Putamen (tissue), 1 donor: ENCODE results near the gene CNKSR2.

ENCODE experiments used
- DNase-seq: peaks from one replicate; pipeline ENCODE4 v3.0.0-alpha.2; 2016; ENCODE audit warnings: low spot score

CNKSR2 gene

GRCh38 chrX:21612154-21612553 is 237.9 kb downstream of the CNKSR2 start:
- no peak for DNase-seq

GRCh38 chrX:21616386-21616785 is 242.2 kb downstream of the CNKSR2 start:
- DNase-seq: no peak

GRCh38 chrX:21620234-21620633 is 246.0 kb downstream of the CNKSR2 start:
- DNase-seq: no peak

- DNase-seq: no peak
Observed at GRCh38 chrX:21623778-21624501, 249.7 kb downstream of the CNKSR2 start.

- no peak for DNase-seq
Observed at GRCh38 chrX:21632027-21632426, 257.8 kb downstream of the CNKSR2 start.

GRCh38 chrX:21638311-21638710 is 264.1 kb downstream of the CNKSR2 start:
- no peak for DNase-seq

- DNase-seq: no peak
Observed at GRCh38 chrX:21639775-21640174, 265.6 kb downstream of the CNKSR2 start.

- no peak for DNase-seq
Observed at GRCh38 chrX:21645431-21645830, 271.2 kb downstream of the CNKSR2 start.

- DNase-seq: no peak
Observed at GRCh38 chrX:21645886-21646285, 271.7 kb downstream of the CNKSR2 start.

- no peak for DNase-seq
Observed at GRCh38 chrX:21655901-21656586, 281.8 kb downstream of the CNKSR2 start.

- no peak for DNase-seq
Observed at GRCh38 chrX:21656587-21657317, 282.5 kb downstream of the CNKSR2 start.

GRCh38 chrX:21657318-21658151 is 283.3 kb downstream of the CNKSR2 start:
- DNase-seq: no peak

GRCh38 chrX:21658152-21658737 is 284.0 kb downstream of the CNKSR2 start, which contains the start of gene KLHL34:
KLHL34 (minus strand) TSS chrX:21658330; CDS start chrX:21657788, 542 bp downstream.
- DNase-seq: no peak

- DNase-seq: no peak
Observed at GRCh38 chrX:21658746-21659145, 284.5 kb downstream of the CNKSR2 start.

- DNase-seq: no peak
Observed at GRCh38 chrX:21659320-21659719, 285.1 kb downstream of the CNKSR2 start.

- no peak for DNase-seq
Observed at GRCh38 chrX:21660156-21660555, 285.9 kb downstream of the CNKSR2 start.

GRCh38 chrX:21661316-21661715 is 287.1 kb downstream of the CNKSR2 start:
- no peak for DNase-seq

GRCh38 chrX:21662761-21663160 is 288.5 kb downstream of the CNKSR2 start:
- no peak for DNase-seq

GRCh38 chrX:21666252-21666651 is 292.0 kb downstream of the CNKSR2 start:
- no peak for DNase-seq

GRCh38 chrX:21666679-21667078 is 292.5 kb downstream of the CNKSR2 start:
- no peak for DNase-seq

- no peak for DNase-seq
Observed at GRCh38 chrX:21674430-21675186, 300.4 kb downstream of the CNKSR2 start.
